NCI-H1417 (cell line): ENCODE results near the gene RTCB.

Experiments used
- DNase-seq, 3 experiments: peaks; one replicate each; lab custom pipeline; 2025; lab: John Stamatoyannopoulos, UW

The RTCB gene

GRCh38 chr22:32411829-32412592, at the start of gene RTCB:
RTCB (minus strand) TSS chr22:32412247; CDS start chr22:32412156, 91 bp downstream.
- DNase-seq, result peak; percentile 79 to 88 (median 83)

- DNase-seq, result no peak
These were observed 45.0 kb upstream of the RTCB start for GRCh38 chr22:32457031-32457430.

- DNase-seq, result peak in 1 of 3 experiments; percentile 26
These were observed 36.9 kb upstream of the RTCB start for GRCh38 chr22:32448980-32449379.

- no peak for DNase-seq
These were observed 34.3 kb upstream of the RTCB start for GRCh38 chr22:32446321-32446720.

GRCh38 chr22:32444068-32444467, 32.0 kb upstream of the RTCB start:
- peak; percentile 23 to 74 (median 32) for DNase-seq

GRCh38 chr22:32430352-32430751, 18.3 kb upstream of the RTCB start:
- DNase-seq, result no peak

GRCh38 chr22:32426881-32427280, 14.8 kb upstream of the RTCB start:
- DNase-seq, result no peak

GRCh38 chr22:32423664-32424063, 11.6 kb upstream of the RTCB start:
- DNase-seq, result no peak

- DNase-seq, result no peak
These were observed 10.0 kb upstream of the RTCB start for GRCh38 chr22:32422062-32422461.

- DNase-seq, result peak in 1 of 3 experiments; percentile 31
These were observed 9.4 kb upstream of the RTCB start for GRCh38 chr22:32421484-32421883.

GRCh38 chr22:32417906-32418305, 5.9 kb upstream of the RTCB start:
- no peak for DNase-seq

- DNase-seq, result no peak
These were observed 4.6 kb upstream of the RTCB start for GRCh38 chr22:32416556-32417085.

- DNase-seq, result no peak
These were observed 2.1 kb upstream of the RTCB start for GRCh38 chr22:32414191-32414590.

GRCh38 chr22:32413719-32414118, 1.7 kb upstream of the RTCB start:
- DNase-seq, result peak in 1 of 3 experiments; percentile 12

GRCh38 chr22:32411402-32411801, 645 bp downstream of the RTCB start:
- no peak for DNase-seq

- no peak for DNase-seq
These were observed 1.6 kb downstream of the RTCB start for GRCh38 chr22:32410459-32410858.

GRCh38 chr22:32409977-32410376, 2.1 kb downstream of the RTCB start:
- no peak for DNase-seq

- no peak for DNase-seq
These were observed 4.1 kb downstream of the RTCB start for GRCh38 chr22:32407936-32408335.

GRCh38 chr22:32407312-32407711, 4.7 kb downstream of the RTCB start:
- DNase-seq, result no peak

GRCh38 chr22:32404021-32404420, 8.0 kb downstream of the RTCB start:
- DNase-seq, result no peak

GRCh38 chr22:32401486-32401885, 10.6 kb downstream of the RTCB start:
- no peak for DNase-seq

GRCh38 chr22:32396746-32397145, 15.3 kb downstream of the RTCB start:
- peak in 1 of 3 experiments; percentile 10 for DNase-seq

GRCh38 chr22:32396255-32396654, 15.8 kb downstream of the RTCB start:
- peak in 1 of 3 experiments; percentile 12 for DNase-seq

- DNase-seq, result no peak
These were observed 16.9 kb downstream of the RTCB start for GRCh38 chr22:32395107-32395506.
